OCI-LY7 (cell line): Measurements from ENCODE around the gene NPNT. TPM values are rescaled to one million over a fixed set of nuclear protein-coding genes. Genes with fewer than 3 reads are reported as not detected.

Experiments used
- BruUV-seq: library from RNA; stranded (reverse); fragments of 400-500 nt; replicated peaks from 2 replicates; lab custom pipeline; 2021; lab: Mats Ljungman, UMichigan
- CTCF ChIA-PET: fragments of 300-600 bp; sonication (Branson Sonifier 250); formaldehyde crosslinking; loops from one replicate; lab custom pipeline; 2022; ENCODE audit warnings: antibody characterized with exemption; ENCODE audit not compliant: unreplicated experiment; lab: Charles Lee
- POLR2A ChIA-PET: fragments of 300-600 bp; sonication (Branson Sonifier 250); formaldehyde crosslinking; loops from one replicate; lab custom pipeline; 2022; ENCODE audit warnings: antibody characterized with exemption; lab: Charles Lee
- DNase-seq: peaks from one replicate; pipeline ENCODE4 v3.0.0-alpha.2; 2015; ENCODE audit warnings: low spot score
- H2AFZ ChIP-seq: fragments of 200-600 bp; sonication (generic), shearing (Covaris generic); 2 replicates; pipeline ENCODE4 v1.6.1; 2014; ENCODE audit warnings: mild to moderate bottlenecking, antibody characterized with exemption, low read length, moderate library complexity
- H3K27ac ChIP-seq: fragments of 200-600 bp; sonication (generic); 2 replicates; pipeline ENCODE4 v1.5.1; 2014; ENCODE audit warnings: mixed run types, low read depth, mild to moderate bottlenecking, moderate library complexity, low read length, inconsistent platforms; ENCODE audit not compliant: poor library complexity, severe bottlenecking
- H3K36me3 ChIP-seq: fragments of 200-600 bp; sonication (generic); 2 replicates; pipeline ENCODE4 v1.6.1; 2014; ENCODE audit warnings: mild to moderate bottlenecking, antibody characterized with exemption, low read length, moderate library complexity, mixed read lengths; ENCODE audit not compliant: insufficient read depth
- H3K4me1 ChIP-seq: fragments of 200-600 bp; sonication (generic); 2 replicates; pipeline ENCODE4 v1.5.1; 2014; ENCODE audit warnings: mild to moderate bottlenecking, low read length; ENCODE audit not compliant: insufficient read depth, poor library complexity, severe bottlenecking
- H3K4me2 ChIP-seq: fragments of 200-600 bp; sonication (generic); 2 replicates; pipeline ENCODE4 v1.6.1; 2014; ENCODE audit warnings: mild to moderate bottlenecking, low read length
- H3K4me3 ChIP-seq: fragments of 200-600 bp; sonication (generic); 2 replicates; pipeline ENCODE4 v1.5.1; 2014; ENCODE audit warnings: mild to moderate bottlenecking, low read depth, low read length; ENCODE audit not compliant: poor library complexity, severe bottlenecking
- H3K79me2 ChIP-seq: fragments of 200-600 bp; sonication (generic); 2 replicates; pipeline ENCODE4 v1.6.1; 2016; ENCODE audit warnings: low read depth, mild to moderate bottlenecking, low read length, moderate library complexity, mixed read lengths; ENCODE audit not compliant: insufficient read depth
- H3K9me2 ChIP-seq: fragments of 200-600 bp; sonication (generic); 2 replicates; pipeline ENCODE4 v1.6.1; 2016; ENCODE audit warnings: mild to moderate bottlenecking, low read length, mixed read lengths; ENCODE audit not compliant: insufficient read depth
- H3K9me3 ChIP-seq: fragments of 200-600 bp; sonication (generic); 2 replicates; pipeline ENCODE4 v1.6.1; 2014; ENCODE audit warnings: mild to moderate bottlenecking, mixed run types, low read length, mixed read lengths
- H4K20me1 ChIP-seq: fragments of 200-600 bp; sonication (generic); 2 replicates; pipeline ENCODE4 v1.6.1; 2014; ENCODE audit warnings: mild to moderate bottlenecking, antibody characterized with exemption, low read length, moderate library complexity, mixed read lengths; ENCODE audit not compliant: insufficient read depth
- CTCF ChIP-seq: fragments of 200-600 bp; sonication (generic); conservative IDR thresholded peaks from 2 replicates; pipeline ENCODE4 v1.5.1; 2014; ENCODE audit warnings: mild to moderate bottlenecking, antibody characterized with exemption, low read length, moderate library complexity, mixed read lengths
- EZH2phosphoT487 ChIP-seq: fragments of 200-600 bp; sonication (generic); IDR thresholded peaks from 2 replicates; pipeline ENCODE4 v1.6.1; 2018; ENCODE audit warnings: low read depth, borderline replicate concordance, mild to moderate bottlenecking, mixed run types, antibody characterized with exemption, low read length, moderate library complexity, mixed read lengths
- intact Hi-C: fragments of 100-400 bp; cut with micrococcal nuclease; formaldehyde crosslinking; loops from one replicate; pipeline ENCODE4 v1.10.0; 2022; ENCODE audit not compliant: unreplicated experiment
- total RNA-seq, 2 experiments: library from RNA; depleted of rRNA in 1 of 2; stranded (reverse); fragments of >200 nt in 1 of 2; shearing (Covaris generic) in 1 of 2; gene quantifications; 2 replicates each; pipeline ENCODE4 v1.2.3, GENCODE V29; 2014 to 2022

Gene NPNT
- total RNA-seq, 2 experiments from 2014 or later: not detected

DNA sequence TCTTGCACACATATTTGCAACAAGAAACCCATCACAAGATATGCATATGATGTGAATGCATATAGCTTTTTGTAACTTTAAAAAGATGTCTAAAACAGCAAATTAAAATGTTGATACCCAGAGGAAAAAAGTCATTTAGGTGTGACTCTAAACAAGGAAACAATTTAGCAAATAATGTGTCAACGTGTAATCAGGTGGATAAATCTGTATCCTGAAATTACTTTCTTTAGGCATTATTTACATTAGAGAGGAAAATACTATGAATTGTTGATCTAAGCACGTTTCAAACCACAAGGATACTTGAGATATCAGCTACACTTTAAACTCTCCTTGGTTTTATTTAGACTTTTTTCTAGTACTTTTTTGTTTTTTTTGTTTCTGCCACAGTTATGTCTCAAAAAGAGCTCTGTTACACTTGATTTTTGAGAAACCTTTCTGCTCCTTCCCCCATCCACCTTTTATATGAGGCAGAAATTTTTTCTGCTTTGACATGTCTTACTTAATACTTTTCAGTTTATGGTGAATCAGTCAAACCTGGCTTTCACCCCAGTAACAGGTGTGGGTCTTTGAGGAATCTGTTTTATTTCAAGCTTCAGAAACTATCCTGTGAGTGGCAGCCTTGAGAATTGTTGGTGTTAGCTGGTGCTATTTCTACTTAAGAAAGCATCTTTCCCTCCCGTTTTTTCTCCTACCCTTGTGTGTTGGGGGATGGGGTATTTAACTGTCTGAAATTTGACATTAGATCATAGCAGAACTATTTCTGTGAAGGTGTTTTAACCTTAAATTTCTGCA lies 1.9 kb downstream of the NPNT start:
- Histone ChIP-seq H3K27ac (no peak overlapping the region), H3K9me2 (no peaks in the 10 kb centered on the region), H2AFZ (no peak overlapping the region), H3K4me1 (no peaks in the 10 kb centered on the region), H3K4me3 (no peak overlapping the region), H3K79me2 (no peaks in the 10 kb centered on the region), H4K20me1 (no peaks in the 10 kb centered on the region), H3K4me2 (no peak overlapping the region), H3K36me3 (no peaks in the 10 kb centered on the region), H3K9me3 (no peaks in the 10 kb centered on the region)
- no peak for TF ChIP-seq EZH2phosphoT487
- no peak for TF ChIP-seq CTCF
- POLR2A ChIA-PET: interaction anchor here (0.5 kb wide), 1 partner anchor 82 kb away, joined by 3 read pairs; no protein-coding TSS in a partner anchor
- CTCF ChIA-PET: no interaction called here
- DNase-seq: no peak
- no TSS peak for BruUV-seq
- intact Hi-C loops: no loop called here

DNA sequence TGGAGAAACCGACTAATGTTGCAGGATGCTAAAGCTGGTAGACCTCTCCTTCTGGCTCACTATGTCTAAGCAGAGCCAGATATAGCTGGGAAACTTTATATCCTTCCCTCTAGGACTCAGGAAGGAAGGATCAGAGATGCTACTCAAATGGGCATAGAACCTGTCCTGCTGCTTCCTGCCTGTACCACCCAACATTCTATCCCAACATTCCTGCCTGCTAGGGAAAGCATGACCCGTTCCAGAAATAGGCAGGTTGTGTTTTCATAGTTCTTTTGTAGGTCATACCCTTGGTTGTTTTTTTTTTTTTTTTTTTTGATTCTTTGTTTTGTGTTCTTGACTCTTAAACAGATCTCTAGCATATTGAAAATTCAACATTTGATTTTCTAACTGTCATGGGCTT lies 5.3 kb downstream of the NPNT start:
- no TSS peak for BruUV-seq
- H3K4me1 ChIP-seq: no peaks in the 10 kb centered on the region
- no peak overlapping the region for H3K4me2 ChIP-seq
- H3K36me3 ChIP-seq: no peaks in the 10 kb centered on the region
- no peak overlapping the region for H3K4me3 ChIP-seq
- H3K9me3 ChIP-seq: no peaks in the 10 kb centered on the region
- no peak for DNase-seq
- TF ChIP-seq CTCF (no peak), EZH2phosphoT487 (no peak)
- ChIA-PET CTCF (interaction anchor here (0.6 kb wide), 1 partner anchor 25 kb away, joined by 3 read pairs; no protein-coding TSS in a partner anchor), POLR2A (interaction anchor here (0.6 kb wide), 2 partner anchors 45 to 139 kb away, joined by 3 read pairs; no protein-coding TSS in a partner anchor)
- H4K20me1 ChIP-seq: no peaks in the 10 kb centered on the region
- intact Hi-C loops: no loop called here
- no peaks in the 10 kb centered on the region for H3K9me2 ChIP-seq
- no peaks in the 10 kb centered on the region for H3K79me2 ChIP-seq
- H2AFZ ChIP-seq: no peak overlapping the region
- no peak overlapping the region for H3K27ac ChIP-seq
